ENCODE data around the gene CD9.

The CD9 gene

DNA sequence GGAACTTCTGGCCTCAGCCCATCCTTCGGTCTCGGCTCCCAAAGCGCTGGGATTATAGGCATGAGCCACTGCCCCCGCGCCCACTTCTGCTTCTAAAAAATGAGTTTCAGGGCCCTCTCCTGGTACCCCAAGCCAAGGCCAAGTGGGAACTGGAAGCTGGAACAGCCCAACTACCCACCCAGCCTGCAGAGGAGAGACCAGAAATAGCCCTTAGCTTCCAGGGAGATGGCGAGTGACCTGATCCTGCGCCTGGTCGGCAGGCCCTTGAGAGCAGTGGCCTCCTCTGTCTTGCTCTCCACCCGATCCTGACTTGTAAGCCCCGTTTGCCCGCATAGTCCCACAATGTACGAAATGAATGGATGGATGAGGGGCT lies 79.0 kb downstream of the CD9 start:
- intact Hi-C loops (cut with DNase I), result loop anchor here (2.0 to 5.0 kb wide), 2 partner anchors 47 to 84 kb away; no protein-coding TSS in a partner anchor
- DNase-seq, result no peak

DNA sequence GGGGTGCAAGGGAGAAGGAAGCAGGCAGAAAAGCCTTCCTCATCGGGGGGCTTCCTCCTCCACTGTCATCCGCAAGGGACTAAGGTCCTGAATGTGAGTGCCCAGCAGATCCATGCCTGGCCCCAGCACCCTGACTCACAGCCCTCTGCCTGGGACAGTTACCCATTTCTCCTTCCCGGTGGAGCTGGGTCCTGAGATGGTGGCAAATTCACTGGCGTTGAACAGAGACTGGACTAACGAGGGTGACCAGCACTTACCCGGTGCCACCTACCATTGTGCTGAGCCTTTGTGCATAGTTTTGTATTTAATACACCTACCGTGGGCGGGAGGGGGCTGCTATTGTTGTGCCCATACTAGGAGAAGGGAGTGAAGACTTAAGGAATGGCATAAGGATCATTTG lies 79.4 kb downstream of the CD9 start:
- no peak for DNase-seq

DNA sequence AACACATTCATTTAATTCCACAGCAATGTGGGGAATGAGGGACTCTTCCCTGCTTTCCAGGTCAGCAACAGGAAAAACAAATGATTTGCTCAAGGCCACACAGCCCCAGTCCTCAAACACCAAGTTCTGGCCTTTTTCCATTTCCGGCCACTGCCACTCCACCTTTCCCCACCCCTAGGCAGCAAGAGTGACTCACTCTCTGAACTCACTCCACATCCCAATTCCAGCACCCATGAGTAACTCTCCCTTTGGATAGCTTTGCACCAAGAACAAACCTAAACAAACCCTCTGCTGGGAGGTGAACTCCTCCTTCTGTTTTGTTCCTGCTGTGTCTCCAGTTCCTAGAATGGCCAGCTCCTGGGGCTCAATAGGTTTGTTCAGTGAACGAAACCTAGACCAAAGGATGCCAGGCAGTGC lies 79.9 kb downstream of the CD9 start:
- intact Hi-C loops (cut with DNase I), result loop anchor here (10.0 kb wide), 1 partner anchor 285 kb away; no protein-coding TSS in a partner anchor
- DNase-seq, result no peak

More for the DNA sequence above, 79.4 kb downstream of the CD9 start:
- intact Hi-C loops (cut with DNase I), result loop anchor here (2.0 to 10.0 kb wide), 3 partner anchors 47 to 285 kb away; no protein-coding TSS in a partner anchor

DNA sequence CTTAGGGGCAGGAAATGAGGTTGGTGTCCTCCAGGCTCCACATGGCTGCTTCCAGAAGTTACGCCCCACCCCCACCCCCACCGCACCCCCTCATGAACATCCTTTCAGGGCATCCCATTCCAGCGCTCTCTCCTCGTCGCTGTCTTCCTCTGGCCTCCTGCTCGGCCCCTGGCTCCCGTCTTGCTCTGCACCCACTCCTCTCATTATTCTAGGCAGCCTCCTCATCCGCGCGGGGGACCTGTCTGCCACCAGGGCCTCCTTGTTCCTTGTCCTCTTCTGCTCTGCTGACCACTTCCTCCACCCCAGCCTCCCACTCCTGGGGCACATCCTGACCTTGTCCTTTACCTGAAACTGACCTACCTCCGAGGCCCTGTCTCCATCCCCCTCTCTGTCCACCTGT lies 80.5 kb downstream of the CD9 start:
- DNase-seq, result no peak
- intact Hi-C loops (cut with DNase I), result loop anchor here (10.0 kb wide), 1 partner anchor 286 kb away; no protein-coding TSS in a partner anchor

DNA sequence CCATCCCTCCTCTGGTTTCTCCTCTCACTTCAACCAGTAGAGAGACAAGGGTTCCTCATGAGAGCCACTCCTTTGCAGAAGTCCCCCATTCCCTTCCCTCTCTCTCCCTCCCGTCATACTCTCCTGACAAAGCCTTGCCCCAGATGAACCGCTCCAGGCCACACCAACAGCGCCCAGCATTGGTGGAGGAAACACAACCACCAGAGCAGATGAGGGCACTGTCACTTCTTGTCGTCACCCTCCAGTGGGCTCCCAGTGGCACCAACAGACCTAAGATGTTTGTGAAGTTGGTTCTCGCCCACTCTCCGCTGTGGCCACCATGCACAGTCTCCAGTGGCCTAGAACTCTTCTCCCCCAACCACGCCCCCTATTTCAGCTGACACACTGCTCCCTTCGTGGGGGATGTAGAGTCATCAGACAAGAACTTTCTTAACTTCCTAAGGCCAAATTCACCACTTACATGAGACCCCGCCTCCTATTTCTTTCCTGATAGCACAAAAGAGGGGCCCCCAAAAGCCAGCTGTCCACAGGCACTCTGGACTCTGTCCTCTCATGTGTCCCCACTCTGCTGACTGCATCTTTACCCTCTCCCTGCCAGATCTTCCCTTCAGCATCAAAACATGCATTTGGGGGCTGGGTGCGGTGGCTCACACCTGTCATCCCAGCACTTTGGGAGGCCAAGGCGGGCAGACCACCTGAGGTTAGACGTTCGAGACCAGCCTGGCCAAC lies 81.0 kb downstream of the CD9 start:
- DNase-seq, result no peak

DNA sequence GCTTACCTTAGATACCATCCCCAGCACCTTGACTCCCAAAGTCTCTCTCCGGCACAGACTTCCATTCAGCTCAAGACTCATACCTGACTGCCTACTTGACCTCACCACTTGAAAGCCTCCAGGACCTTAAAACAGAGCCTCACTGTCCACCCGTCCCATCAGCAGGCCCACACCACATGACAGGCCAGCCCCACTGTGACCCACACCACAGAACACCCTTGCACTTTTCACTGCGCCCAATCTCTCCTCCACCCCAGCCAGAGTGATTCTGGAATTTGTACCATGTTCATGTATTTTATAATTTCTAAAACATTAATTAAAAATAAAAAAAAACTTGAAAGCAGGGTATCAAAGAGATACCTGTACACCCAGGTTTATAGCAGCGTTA lies 82.2 kb downstream of the CD9 start:
- no peak for DNase-seq
- intact Hi-C loops (cut with DNase I), result loop anchor here (10.0 kb wide), 1 partner anchor 288 kb away; no protein-coding TSS in a partner anchor

More for the DNA sequence above, 81.0 kb downstream of the CD9 start:
- intact Hi-C loops (cut with DNase I), result loop anchor here (10.0 kb wide), 1 partner anchor 286 kb away; no protein-coding TSS in a partner anchor

DNA sequence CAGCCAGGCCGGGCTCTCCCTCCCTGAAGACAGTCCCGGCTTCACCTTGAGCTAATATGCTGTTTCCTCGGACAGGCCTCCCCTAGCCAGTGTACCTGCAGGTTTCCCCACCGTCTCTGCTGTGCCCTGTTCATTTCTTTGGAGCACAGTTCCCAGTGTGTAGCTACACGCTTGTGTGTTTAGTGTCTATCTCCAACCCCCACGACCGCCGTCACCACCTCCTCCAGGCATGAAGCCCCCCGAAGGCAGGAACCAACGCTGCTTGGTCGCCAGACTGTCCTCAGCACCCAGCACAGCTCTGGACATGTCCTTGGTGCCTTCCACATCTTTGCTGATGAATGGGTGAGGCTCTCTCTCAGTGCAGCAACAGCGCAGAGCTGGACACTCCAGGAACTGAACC lies 84.1 kb downstream of the CD9 start:
- no peak for DNase-seq
- intact Hi-C loops (cut with DNase I), result loop anchor here (2.0 to 10.0 kb wide), 2 partner anchors 221 to 289 kb away; no protein-coding TSS in a partner anchor

DNA sequence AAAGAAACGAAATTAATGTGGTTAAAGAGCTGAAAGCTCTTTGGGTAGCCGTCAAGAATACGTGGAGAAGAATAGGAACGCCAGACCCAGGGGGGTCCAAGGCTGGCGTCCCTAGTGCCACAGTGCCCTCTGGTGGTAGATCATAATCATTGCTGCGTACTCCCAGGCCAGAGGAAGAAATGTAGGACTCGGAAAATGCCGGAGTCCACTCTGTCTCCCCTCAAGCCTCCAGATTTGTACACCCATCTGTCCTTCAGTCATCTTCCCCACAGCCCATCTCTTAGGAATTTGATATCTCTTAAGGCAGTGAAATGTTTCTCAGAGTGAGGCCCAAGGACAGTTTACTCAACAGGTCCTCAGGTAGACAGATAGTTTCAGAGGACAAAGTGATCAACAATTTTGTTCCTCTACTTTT lies 84.9 kb downstream of the CD9 start:
- intact Hi-C loops (cut with DNase I), result loop anchor here (2.0 to 10.0 kb wide), 2 partner anchors 222 to 290 kb away; no protein-coding TSS in a partner anchor
- peak; percentile 25 to 88 (median 64) for DNase-seq

DNA sequence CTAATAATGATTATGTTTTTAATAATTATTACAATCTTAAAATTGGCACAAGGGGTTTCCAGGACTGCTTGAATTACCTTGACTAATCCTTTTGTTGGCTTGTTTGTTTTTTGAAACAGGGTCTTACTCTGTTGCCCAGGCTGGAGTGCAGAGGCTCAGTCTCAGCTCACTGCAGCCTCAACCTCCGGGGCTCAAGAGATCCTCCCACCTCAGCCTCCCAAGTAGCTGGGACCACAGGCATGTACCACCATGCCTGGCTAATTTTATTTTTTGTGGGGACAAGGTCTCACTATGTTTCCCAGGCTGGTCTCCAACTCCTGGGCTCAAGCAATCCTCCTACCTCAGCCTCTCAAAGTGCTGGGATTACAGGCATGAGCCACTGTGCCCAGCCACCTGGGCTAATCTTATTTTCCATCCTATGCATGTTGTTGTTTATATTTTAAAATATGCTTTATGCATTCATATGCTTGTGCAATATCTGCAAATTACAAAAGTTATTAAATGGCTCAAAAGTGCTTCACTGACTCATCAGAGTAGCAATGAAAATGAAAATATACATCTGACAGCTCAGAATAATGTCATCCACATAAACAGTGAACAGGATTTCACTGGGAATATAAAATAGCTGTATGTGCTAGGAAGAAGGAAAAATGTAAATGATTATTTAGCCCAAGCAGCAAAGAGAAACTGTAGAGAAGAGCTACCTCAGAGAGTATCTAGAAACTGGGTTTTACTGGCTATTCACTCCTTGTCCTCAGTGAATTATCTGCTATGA lies 85.5 kb downstream of the CD9 start:
- intact Hi-C loops (cut with DNase I), result loop anchor here (2.0 to 10.0 kb wide), 2 partner anchors 223 to 291 kb away; no protein-coding TSS in a partner anchor
- DNase-seq, result no peak
